ENCODE data around the gene PLPPR1. TPM values are rescaled to one million over a fixed set of nuclear protein-coding genes. Genes with fewer than 3 reads are reported as not detected.

PLPPR1 gene
- total and polyA plus RNA-seq, 4 donors: 1.2 to 26.3 (median 2.4) TPM

DNA sequence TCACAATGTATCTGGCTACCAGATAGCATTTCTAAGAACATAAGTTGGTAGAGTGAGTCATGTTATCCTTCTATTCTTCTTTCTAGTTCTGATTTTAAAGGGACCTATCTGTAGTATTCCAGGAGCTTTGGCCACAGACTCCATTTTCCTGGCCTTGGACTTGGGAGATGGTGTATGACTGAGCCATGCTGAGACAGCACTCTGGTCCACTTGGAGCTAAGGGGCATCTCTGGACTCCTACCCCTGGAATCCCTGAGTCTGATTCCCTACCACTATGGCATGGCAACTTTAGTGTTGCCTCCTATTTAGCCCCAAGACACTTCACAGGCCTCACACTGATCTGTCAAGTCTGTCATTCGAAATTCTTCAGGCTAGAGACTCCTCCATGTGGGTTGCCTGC is 297.5 kb downstream of the PLPPR1 start:
- H3K27me3 ChIP-seq (ENCODE audit: control insufficient read depth in 4 of 4, insufficient read depth in 4 of 4, low read length in 3 of 4): no peaks in the 10 kb centered on the region
- H3K36me3 ChIP-seq (ENCODE audit: control insufficient read depth in 4 of 4, insufficient read depth in 3 of 4, low read depth in 1 of 4, low read length in 3 of 4): no peaks in the 10 kb centered on the region
- H3K9ac ChIP-seq (ENCODE audit: low read depth in 1 of 2, low read length in 2 of 2): peak overlapping the region; percentile 36 to 99
- no peaks in the 10 kb centered on the region for H3K9me3 ChIP-seq (ENCODE audit: control insufficient read depth in 4 of 4, low read length in 3 of 4)
- peaks cover 8 to 54% (median 38%) of the 10 kb centered on the region in 4 donors for H3K4me1 ChIP-seq (ENCODE audit: control insufficient read depth in 4 of 4, insufficient read depth in 4 of 4, low read length in 3 of 4)
- TF ChIP-seq, protein P1, sequence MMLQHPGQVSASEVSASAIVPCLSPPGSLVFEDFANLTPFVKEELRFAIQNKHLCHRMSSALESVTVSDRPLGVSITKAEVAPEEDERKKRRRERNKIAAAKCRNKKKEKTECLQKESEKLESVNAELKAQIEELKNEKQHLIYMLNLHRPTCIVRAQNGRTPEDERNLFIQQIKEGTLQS (IDR thresholded peaks at IDR 0.05): no peak
- no peak for TF ChIP-seq TAF1 (conservative IDR thresholded peaks at IDR 0.05)
- DNase-seq (ENCODE audit: low spot score): no peak
- WGBS: 25% methylated on average over 1 of the region's 1 CpG
- H3K27ac ChIP-seq (ENCODE audit: low read depth in 1 of 2, low read length in 2 of 2): peak overlapping the region; percentile 94 to 99
- H3K4me3 ChIP-seq (ENCODE audit: low read depth in 1 of 3, low read length in 3 of 3): no peak overlapping the region

DNA sequence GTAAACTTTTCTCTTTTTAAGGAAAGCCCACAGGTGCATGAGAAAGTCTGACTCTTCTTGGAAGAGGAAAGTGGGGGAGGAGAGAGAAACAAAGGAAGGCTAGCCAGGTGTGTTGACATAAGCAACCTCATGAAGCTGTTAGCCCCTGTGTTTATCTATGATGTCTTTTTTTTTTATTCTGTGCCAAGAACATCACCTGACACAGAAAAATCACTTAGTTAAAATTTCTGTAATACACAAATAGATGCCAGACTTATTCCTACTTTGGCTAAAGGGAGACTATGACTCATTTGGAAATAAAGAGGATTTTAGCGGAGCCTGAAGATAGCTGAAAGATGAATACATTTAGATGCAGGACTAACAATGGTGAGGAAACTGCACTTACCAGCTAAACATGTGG is 298.0 kb downstream of the PLPPR1 start:
- Histone ChIP-seq H3K36me3 (ENCODE audit: control insufficient read depth in 4 of 4, insufficient read depth in 3 of 4, low read depth in 1 of 4, low read length in 3 of 4) (no peaks in the 10 kb centered on the region), H3K4me1 (ENCODE audit: control insufficient read depth in 4 of 4, insufficient read depth in 4 of 4, low read length in 3 of 4) (peaks cover 8 to 55% (median 38%) of the 10 kb centered on the region in 4 donors), H3K27ac (ENCODE audit: low read depth in 1 of 2, low read length in 2 of 2) (peak overlapping the region; percentile 94 to 99), H3K9ac (ENCODE audit: low read depth in 1 of 2, low read length in 2 of 2) (peak overlapping the region; percentile 36 to 99), H3K9me3 (ENCODE audit: control insufficient read depth in 4 of 4, low read length in 3 of 4) (no peaks in the 10 kb centered on the region), H3K27me3 (ENCODE audit: control insufficient read depth in 4 of 4, insufficient read depth in 4 of 4, low read length in 3 of 4) (no peaks in the 10 kb centered on the region), H3K4me3 (ENCODE audit: low read depth in 1 of 3, low read length in 3 of 3) (peak overlapping the region in 2 of 3 donors; percentile 34 to 47)
- 32% methylated on average over 1 of the region's 1 CpG for WGBS
- DNase-seq (ENCODE audit: low spot score): no peak
- TF ChIP-seq HNF4G (IDR thresholded peaks at IDR 0.05) (no peak), SP1 (IDR thresholded peaks at IDR 0.05) (peak; percentile 43), YY1 (IDR thresholded peaks at IDR 0.05) (peak; percentile 38), FOXA1 (IDR thresholded peaks at IDR 0.05) (peak; percentile 84), GABPA (IDR thresholded peaks at IDR 0.05 in 1 of 2, conservative IDR thresholded peaks at IDR 0.05 in 1 of 2) (no peak), JUND (IDR thresholded peaks at IDR 0.05) (peak; percentile 86 to 91), RAD21 (IDR thresholded peaks at IDR 0.05) (no peak), RXRA (IDR thresholded peaks at IDR 0.05) (peak; percentile 42 to 77), TAF1 (conservative IDR thresholded peaks at IDR 0.05) (no peak), EGR1 (IDR thresholded peaks at IDR 0.05; ENCODE audit: low read depth in 2 of 2) (peak in 1 of 2 donors; percentile 22), HNF4A (conservative IDR thresholded peaks at IDR 0.05) (peak; percentile 48 to 82), FOXA2 (IDR thresholded peaks at IDR 0.05) (peak; percentile 93)
- TF ChIP-seq, protein P2, sequence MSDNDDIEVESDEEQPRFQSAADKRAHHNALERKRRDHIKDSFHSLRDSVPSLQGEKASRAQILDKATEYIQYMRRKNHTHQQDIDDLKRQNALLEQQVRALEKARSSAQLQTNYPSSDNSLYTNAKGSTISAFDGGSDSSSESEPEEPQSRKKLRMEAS (IDR thresholded peaks at IDR 0.05): peak; percentile 25
- TF ChIP-seq, protein P3, sequence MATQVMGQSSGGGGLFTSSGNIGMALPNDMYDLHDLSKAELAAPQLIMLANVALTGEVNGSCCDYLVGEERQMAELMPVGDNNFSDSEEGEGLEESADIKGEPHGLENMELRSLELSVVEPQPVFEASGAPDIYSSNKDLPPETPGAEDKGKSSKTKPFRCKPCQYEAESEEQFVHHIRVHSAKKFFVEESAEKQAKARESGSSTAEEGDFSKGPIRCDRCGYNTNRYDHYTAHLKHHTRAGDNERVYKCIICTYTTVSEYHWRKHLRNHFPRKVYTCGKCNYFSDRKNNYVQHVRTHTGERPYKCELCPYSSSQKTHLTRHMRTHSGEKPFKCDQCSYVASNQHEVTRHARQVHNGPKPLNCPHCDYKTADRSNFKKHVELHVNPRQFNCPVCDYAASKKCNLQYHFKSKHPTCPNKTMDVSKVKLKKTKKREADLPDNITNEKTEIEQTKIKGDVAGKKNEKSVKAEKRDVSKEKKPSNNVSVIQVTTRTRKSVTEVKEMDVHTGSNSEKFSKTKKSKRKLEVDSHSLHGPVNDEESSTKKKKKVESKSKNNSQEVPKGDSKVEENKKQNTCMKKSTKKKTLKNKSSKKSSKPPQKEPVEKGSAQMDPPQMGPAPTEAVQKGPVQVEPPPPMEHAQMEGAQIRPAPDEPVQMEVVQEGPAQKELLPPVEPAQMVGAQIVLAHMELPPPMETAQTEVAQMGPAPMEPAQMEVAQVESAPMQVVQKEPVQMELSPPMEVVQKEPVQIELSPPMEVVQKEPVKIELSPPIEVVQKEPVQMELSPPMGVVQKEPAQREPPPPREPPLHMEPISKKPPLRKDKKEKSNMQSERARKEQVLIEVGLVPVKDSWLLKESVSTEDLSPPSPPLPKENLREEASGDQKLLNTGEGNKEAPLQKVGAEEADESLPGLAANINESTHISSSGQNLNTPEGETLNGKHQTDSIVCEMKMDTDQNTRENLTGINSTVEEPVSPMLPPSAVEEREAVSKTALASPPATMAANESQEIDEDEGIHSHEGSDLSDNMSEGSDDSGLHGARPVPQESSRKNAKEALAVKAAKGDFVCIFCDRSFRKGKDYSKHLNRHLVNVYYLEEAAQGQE (IDR thresholded peaks at IDR 0.05): peak; percentile 66
- TF ChIP-seq, protein P4, sequence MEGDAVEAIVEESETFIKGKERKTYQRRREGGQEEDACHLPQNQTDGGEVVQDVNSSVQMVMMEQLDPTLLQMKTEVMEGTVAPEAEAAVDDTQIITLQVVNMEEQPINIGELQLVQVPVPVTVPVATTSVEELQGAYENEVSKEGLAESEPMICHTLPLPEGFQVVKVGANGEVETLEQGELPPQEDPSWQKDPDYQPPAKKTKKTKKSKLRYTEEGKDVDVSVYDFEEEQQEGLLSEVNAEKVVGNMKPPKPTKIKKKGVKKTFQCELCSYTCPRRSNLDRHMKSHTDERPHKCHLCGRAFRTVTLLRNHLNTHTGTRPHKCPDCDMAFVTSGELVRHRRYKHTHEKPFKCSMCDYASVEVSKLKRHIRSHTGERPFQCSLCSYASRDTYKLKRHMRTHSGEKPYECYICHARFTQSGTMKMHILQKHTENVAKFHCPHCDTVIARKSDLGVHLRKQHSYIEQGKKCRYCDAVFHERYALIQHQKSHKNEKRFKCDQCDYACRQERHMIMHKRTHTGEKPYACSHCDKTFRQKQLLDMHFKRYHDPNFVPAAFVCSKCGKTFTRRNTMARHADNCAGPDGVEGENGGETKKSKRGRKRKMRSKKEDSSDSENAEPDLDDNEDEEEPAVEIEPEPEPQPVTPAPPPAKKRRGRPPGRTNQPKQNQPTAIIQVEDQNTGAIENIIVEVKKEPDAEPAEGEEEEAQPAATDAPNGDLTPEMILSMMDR (IDR thresholded peaks at IDR 0.05; ENCODE audit: low read depth, low read length, missing input control): no peak
- TF ChIP-seq, protein P1 (IDR thresholded peaks at IDR 0.05): peak; percentile 50
- TF ChIP-seq, protein P5, sequence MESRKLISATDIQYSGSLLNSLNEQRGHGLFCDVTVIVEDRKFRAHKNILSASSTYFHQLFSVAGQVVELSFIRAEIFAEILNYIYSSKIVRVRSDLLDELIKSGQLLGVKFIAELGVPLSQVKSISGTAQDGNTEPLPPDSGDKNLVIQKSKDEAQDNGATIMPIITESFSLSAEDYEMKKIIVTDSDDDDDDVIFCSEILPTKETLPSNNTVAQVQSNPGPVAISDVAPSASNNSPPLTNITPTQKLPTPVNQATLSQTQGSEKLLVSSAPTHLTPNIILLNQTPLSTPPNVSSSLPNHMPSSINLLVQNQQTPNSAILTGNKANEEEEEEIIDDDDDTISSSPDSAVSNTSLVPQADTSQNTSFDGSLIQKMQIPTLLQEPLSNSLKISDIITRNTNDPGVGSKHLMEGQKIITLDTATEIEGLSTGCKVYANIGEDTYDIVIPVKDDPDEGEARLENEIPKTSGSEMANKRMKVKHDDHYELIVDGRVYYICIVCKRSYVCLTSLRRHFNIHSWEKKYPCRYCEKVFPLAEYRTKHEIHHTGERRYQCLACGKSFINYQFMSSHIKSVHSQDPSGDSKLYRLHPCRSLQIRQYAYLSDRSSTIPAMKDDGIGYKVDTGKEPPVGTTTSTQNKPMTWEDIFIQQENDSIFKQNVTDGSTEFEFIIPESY (IDR thresholded peaks at IDR 0.05): peak; percentile 51
